Progenitor cell of endocrine pancreas (in vitro differentiated cells): ENCODE data around the gene PIK3R5. TPM values are rescaled to one million over a fixed set of nuclear protein-coding genes. Genes with fewer than 3 reads are reported as not detected.

ENCODE experiments used
- DNase-seq: peaks from one replicate; pipeline ENCODE4 v3.0.0; 2021; ENCODE audit warnings: low spot score; ENCODE audit not compliant: unreplicated experiment
- H3K27ac Mint-ChIP-seq: 2 replicates; pipeline ENCODE4 v1.8.0; 2021; ENCODE audit warnings: mild to moderate bottlenecking, moderate library complexity, mixed read lengths
- H3K27me3 Mint-ChIP-seq: 2 replicates; pipeline ENCODE4 v1.8.0; 2021; ENCODE audit warnings: mixed read lengths
- H3K36me3 Mint-ChIP-seq: 2 replicates; pipeline ENCODE4 v1.8.0; 2022; ENCODE audit warnings: mixed read lengths; ENCODE audit not compliant: insufficient read depth
- H3K4me1 Mint-ChIP-seq: 2 replicates; pipeline ENCODE4 v1.8.0; 2021; ENCODE audit warnings: low read depth, mixed read lengths
- H3K4me3 Mint-ChIP-seq: 2 replicates; pipeline ENCODE4 v1.8.0; 2021; ENCODE audit warnings: low read depth, mild to moderate bottlenecking, moderate library complexity, mixed read lengths
- H3K9me3 Mint-ChIP-seq: 2 replicates; pipeline ENCODE4 v1.8.0; 2021; ENCODE audit warnings: low read depth, mixed read lengths
- CTCF ChIP-seq: fragments of 200-600 bp; sonication (generic); IDR thresholded peaks from one replicate; pipeline ENCODE4 v1.5.0; 2021; ENCODE audit warnings: antibody characterized with exemption, mild to moderate bottlenecking; ENCODE audit not compliant: unreplicated experiment
- total RNA-seq: library from RNA; stranded (reverse); gene quantifications from 2 replicates; pipeline ENCODE4 v1.2.1, GENCODE V29; 2021

The PIK3R5 gene
- total RNA-seq, 1 donor from 2014 or later = 0.50 TPM

GRCh38 chr17:8830141-8830540, 135.4 kb downstream of the PIK3R5 start:
- no peak for DNase-seq
- no peak for TF ChIP-seq CTCF
- Mint-ChIP-seq H3K4me1 (no peaks in the 10 kb centered on the region), H3K27ac (no peak overlapping the region), H3K27me3 (peaks cover 4% of the 10 kb centered on the region), H3K9me3 (peaks cover under 1% of the 10 kb centered on the region), H3K4me3 (no peak overlapping the region), H3K36me3 (no peaks in the 10 kb centered on the region)

DNA sequence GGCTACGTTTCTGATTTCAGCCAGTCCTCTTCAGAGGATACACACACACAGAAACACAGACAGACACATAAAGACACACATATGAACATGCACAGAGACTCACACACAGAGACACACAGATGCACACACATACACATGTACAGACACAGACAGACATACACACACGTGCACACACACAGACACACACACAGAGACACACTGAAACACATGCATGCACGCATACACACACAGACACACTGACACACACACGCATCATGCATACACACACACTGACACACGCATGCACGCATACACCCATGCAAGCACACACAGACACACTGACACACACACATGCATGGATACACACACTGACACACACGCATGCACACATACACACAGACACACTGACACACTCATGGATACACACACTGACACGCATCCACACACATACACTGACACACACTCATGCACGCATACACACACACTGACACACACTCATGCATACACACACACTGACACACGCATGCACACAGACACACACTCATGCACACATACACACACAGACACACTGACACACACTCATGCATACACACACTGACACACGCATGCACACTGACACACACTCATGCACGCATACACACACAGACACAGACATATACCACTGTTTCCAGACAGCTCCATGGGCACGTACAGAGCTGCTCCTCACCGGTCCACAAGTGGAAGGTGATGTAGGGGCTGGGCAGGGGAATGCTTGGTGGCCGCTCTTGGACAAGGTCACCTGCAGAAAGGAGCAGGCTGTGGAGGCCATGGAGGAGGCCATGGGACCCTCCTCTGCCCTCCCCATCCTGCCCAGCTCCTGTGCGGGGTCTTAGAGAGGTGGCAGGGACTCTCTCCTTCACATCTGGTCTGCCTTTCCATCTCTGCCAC, 136.2 kb downstream of the PIK3R5 start:
- H3K4me1 Mint-ChIP-seq = no peaks in the 10 kb centered on the region
- no peak overlapping the region for H3K27ac Mint-ChIP-seq
- no peaks in the 10 kb centered on the region for H3K36me3 Mint-ChIP-seq
- H3K9me3 Mint-ChIP-seq = peaks cover 8% of the 10 kb centered on the region
- no peak overlapping the region for H3K4me3 Mint-ChIP-seq
- DNase-seq = no peak
- H3K27me3 Mint-ChIP-seq = peaks cover 4% of the 10 kb centered on the region
- TF ChIP-seq CTCF = no peak

Other genes starting within 250 kb of the PIK3R5 start
- not detected in 2 replicates for gene CCDC42, start 220.9 kb downstream of the PIK3R5 start, total RNA-seq
- not detected in 2 replicates for gene SPDYE4, start 207.2 kb downstream of the PIK3R5 start, total RNA-seq
- 10.7 and 11.2 TPM in 2 replicates for gene MFSD6L, start 166.3 kb downstream of the PIK3R5 start, total RNA-seq
- 0.07 TPM in 1 of 2 replicates, not detected in the other for gene PIK3R6, start 98.0 kb downstream of the PIK3R5 start, total RNA-seq
- 3.3 and 4.4 TPM in 2 replicates for gene NTN1, start 55.8 kb upstream of the PIK3R5 start, total RNA-seq